Breast epithelium (tissue), 4 donors: ENCODE data around the gene CD164L2. TPM values are rescaled to one million over a fixed set of nuclear protein-coding genes. Genes with fewer than 3 reads are reported as not detected.

Experiments
- DNase-seq, 2 donors: peaks; one replicate each; pipeline ENCODE4 v3.0.0-alpha.2; 2019; ENCODE audit warnings: low spot score in 2 of 2
- H3K27ac ChIP-seq, 2 donors: fragments of 200-600 bp; sonication (generic) in 1 of 2; one replicate each; pipeline ENCODE4 v1.5.1; 2016 to 2019; ENCODE audit warnings: mild to moderate bottlenecking in 1 of 2
- H3K27me3 ChIP-seq, 2 donors: fragments of 200-600 bp; sonication (generic) in 1 of 2; one replicate each; pipeline versions ENCODE4 v1.5.1 to v1.6.0; 2017 to 2019; ENCODE audit warnings: control low read depth in 1 of 2, mild to moderate bottlenecking in 1 of 2
- H3K36me3 ChIP-seq: fragments of 200-600 bp; one replicate; pipeline ENCODE4 v1.5.1; 2019
- H3K4me1 ChIP-seq, 2 donors: fragments of 200-600 bp; sonication (generic); one replicate each; pipeline ENCODE4 v1.5.1; 2016 to 2019; ENCODE audit warnings: control low read depth in 1 of 2
- H3K4me3 ChIP-seq, 3 donors: fragments of 200-600 bp; sonication (generic); 1 replicate in 2 of 3; 2 replicates in 1 of 3; pipeline ENCODE4 v1.5.1; 2016 to 2019; ENCODE audit warnings: mild to moderate bottlenecking in 3 of 3, moderate library complexity in 2 of 3
- H3K9me3 ChIP-seq, 2 donors: fragments of 200-600 bp; sonication (generic) in 1 of 2; one replicate each; pipeline ENCODE4 v1.5.1; 2016 to 2019; ENCODE audit warnings: control low read depth in 1 of 2
- CTCF ChIP-seq, 3 donors: fragments of 450-650 bp; IDR thresholded peaks; one replicate each; pipeline ENCODE4 v1.5.1; 2016 to 2017; ENCODE audit warnings: antibody characterized with exemption in 3 of 3, mild to moderate bottlenecking in 3 of 3, moderate library complexity in 3 of 3
- POLR2A ChIP-seq: fragments of 450-650 bp; IDR thresholded peaks from one replicate; pipeline ENCODE4 v1.6.1; 2016; ENCODE audit warnings: antibody characterized with exemption, mild to moderate bottlenecking, moderate library complexity
- POLR2AphosphoS5 ChIP-seq, 3 donors: sonication (generic); formaldehyde crosslinking; IDR thresholded peaks; one replicate each; pipeline ENCODE4 v1.6.1; 2017; ENCODE audit warnings: antibody characterized with exemption in 3 of 3
- intact Hi-C: fragments of 100-400 bp; cut with DNase I; formaldehyde crosslinking; loops from one replicate; pipeline ENCODE4 v1.15.1; 2023; ENCODE audit warnings: low total_unique reads
- total RNA-seq, 3 donors: library from RNA; depleted of rRNA; stranded (reverse); fragments of >200 nt; gene quantifications; one replicate each; pipeline ENCODE4 v1.1.0, GENCODE V29; 2016

Gene CD164L2
- total RNA-seq, 3 donors from 2014 or later, result 0.66 to 5.3 TPM; not detected in 1

- Histone ChIP-seq H3K4me3 (no peak overlapping the region), H3K4me1 (peaks cover 9 to 24% of the 10 kb centered on the region in 2 donors), H3K9me3 (no peaks in the 10 kb centered on the region), H3K27ac (peak overlapping the region; percentile 68 to 76), H3K27me3 (no peaks in the 10 kb centered on the region), H3K36me3 (no peaks in the 10 kb centered on the region)
- TF ChIP-seq CTCF (IDR thresholded peaks at IDR 0.05) (no peak), POLR2A (no peak), POLR2AphosphoS5 (IDR thresholded peaks at IDR 0.05) (no peak)
- no peak for DNase-seq
- intact Hi-C loops, result no loop called here
Measured at GRCh38 chr1:27380766-27381733, 2.1 kb downstream of the CD164L2 start.

GRCh38 chr1:27380224-27380623 lies 2.9 kb downstream of the CD164L2 start:
- peak overlapping the region; percentile 68 to 76 for H3K27ac ChIP-seq
- H3K27me3 ChIP-seq, result no peaks in the 10 kb centered on the region
- H3K9me3 ChIP-seq, result no peaks in the 10 kb centered on the region
- TF ChIP-seq POLR2A, result no peak
- TF ChIP-seq POLR2AphosphoS5 (IDR thresholded peaks at IDR 0.05), result no peak
- H3K4me1 ChIP-seq, result peaks cover 9 to 24% of the 10 kb centered on the region in 2 donors
- H3K36me3 ChIP-seq, result no peaks in the 10 kb centered on the region
- no peak overlapping the region for H3K4me3 ChIP-seq
- DNase-seq, result no peak
- intact Hi-C loops, result no loop called here

GRCh38 chr1:27379564-27380122 lies 3.5 kb downstream of the CD164L2 start:
- no peaks in the 10 kb centered on the region for H3K27me3 ChIP-seq
- intact Hi-C loops, result no loop called here
- TF ChIP-seq POLR2AphosphoS5 (IDR thresholded peaks at IDR 0.05) (no peak), CTCF (IDR thresholded peaks at IDR 0.05) (peak in 1 of 3 donors; percentile 12)
- peak overlapping the region; percentile 68 to 76 for H3K27ac ChIP-seq
- H3K4me3 ChIP-seq, result no peak overlapping the region
- peaks cover 9 to 24% of the 10 kb centered on the region in 2 donors for H3K4me1 ChIP-seq
- no peaks in the 10 kb centered on the region for H3K9me3 ChIP-seq
- DNase-seq, result no peak
- H3K36me3 ChIP-seq, result no peaks in the 10 kb centered on the region

- peak in 1 of 2 donors; percentile 63 for DNase-seq
- H3K4me1 ChIP-seq, result peaks cover 9 to 24% of the 10 kb centered on the region in 2 donors
- H3K36me3 ChIP-seq, result no peaks in the 10 kb centered on the region
- TF ChIP-seq CTCF (IDR thresholded peaks at IDR 0.05) (no peak), POLR2AphosphoS5 (IDR thresholded peaks at IDR 0.05) (no peak), POLR2A (no peak)
- H3K9me3 ChIP-seq, result no peaks in the 10 kb centered on the region
- intact Hi-C loops, result no loop called here
- H3K4me3 ChIP-seq, result no peak overlapping the region
- H3K27me3 ChIP-seq, result no peaks in the 10 kb centered on the region
- peak overlapping the region in 1 of 2 donors; percentile 76 for H3K27ac ChIP-seq
Measured at GRCh38 chr1:27377760-27378495, 5.2 kb downstream of the CD164L2 start.

- H3K4me1 ChIP-seq, result peaks cover 3 to 4% of the 10 kb centered on the region in 2 donors
- intact Hi-C loops, result no loop called here
- no peak for DNase-seq
- no peaks in the 10 kb centered on the region for H3K9me3 ChIP-seq
- peak within 1 kb of the TSS in 1 of 2 donors; percentile 22 for H3K27ac ChIP-seq
- no peaks in the 10 kb centered on the region for H3K36me3 ChIP-seq
- no peak for TF ChIP-seq POLR2AphosphoS5 (IDR thresholded peaks at IDR 0.05)
- TF ChIP-seq POLR2A, result no peak
- TF ChIP-seq CTCF (IDR thresholded peaks at IDR 0.05), result no peak
- no peak within 1 kb of the TSS for H3K4me3 ChIP-seq
- H3K27me3 ChIP-seq, result no peaks in the 10 kb centered on the region
Measured at GRCh38 chr1:27374362-27375086, 8.6 kb downstream of the CD164L2 start, which contains the start of gene FCN3. Gene FCN3 (minus strand): TSS chr1:27374824. CDS start chr1:27374818, 6 bp downstream.
